ENCODE measurements around the gene HCK. TPM values are rescaled to one million over a fixed set of nuclear protein-coding genes. Genes with fewer than 3 reads are reported as not detected.

HCK gene
- total RNA-seq, 1 donor from 2014 or later = not detected

- H3K9me3 Mint-ChIP-seq (ENCODE audit: low read depth) = no peaks in the 10 kb centered on the region
- H3K27me3 Mint-ChIP-seq = peaks cover 67% of the 10 kb centered on the region
- TF ChIP-seq CTCF (IDR thresholded peaks at IDR 0.05; ENCODE audit: unreplicated experiment) = no peak
- no peak for DNase-seq (ENCODE audit: low spot score, unreplicated experiment)
- H3K27ac Mint-ChIP-seq = peak overlapping the region; percentile 85
- H3K4me1 Mint-ChIP-seq (ENCODE audit: low read depth) = no peaks in the 10 kb centered on the region
- H3K4me3 Mint-ChIP-seq (ENCODE audit: low read depth) = no peak overlapping the region
- H3K36me3 Mint-ChIP-seq (ENCODE audit: insufficient read depth) = no peaks in the 10 kb centered on the region
Measured at GRCh38 chr20:32035426-32035779, 16.6 kb upstream of the HCK start.

GRCh38 chr20:32036252-32036651 lies 15.8 kb upstream of the HCK start:
- H3K9me3 Mint-ChIP-seq (ENCODE audit: low read depth) = no peaks in the 10 kb centered on the region
- TF ChIP-seq CTCF (IDR thresholded peaks at IDR 0.05; ENCODE audit: unreplicated experiment) = no peak
- DNase-seq (ENCODE audit: low spot score, unreplicated experiment) = no peak
- no peak overlapping the region for H3K27ac Mint-ChIP-seq
- peaks cover 61% of the 10 kb centered on the region for H3K27me3 Mint-ChIP-seq
- H3K4me1 Mint-ChIP-seq (ENCODE audit: low read depth) = no peaks in the 10 kb centered on the region
- no peak overlapping the region for H3K4me3 Mint-ChIP-seq (ENCODE audit: low read depth)
- H3K36me3 Mint-ChIP-seq (ENCODE audit: insufficient read depth) = no peaks in the 10 kb centered on the region

- no peak overlapping the region for H3K27ac Mint-ChIP-seq
Measured at GRCh38 chr20:32036716-32037485, 15.1 kb upstream of the HCK start.

GRCh38 chr20:32037929-32038328 lies 14.1 kb upstream of the HCK start:
- Mint-ChIP-seq H3K27ac (no peak overlapping the region), H3K36me3 (ENCODE audit: insufficient read depth) (no peaks in the 10 kb centered on the region), H3K27me3 (peaks cover 58% of the 10 kb centered on the region), H3K4me3 (ENCODE audit: low read depth) (no peak overlapping the region), H3K9me3 (ENCODE audit: low read depth) (no peaks in the 10 kb centered on the region), H3K4me1 (ENCODE audit: low read depth) (no peaks in the 10 kb centered on the region)
- no peak for TF ChIP-seq CTCF (IDR thresholded peaks at IDR 0.05; ENCODE audit: unreplicated experiment)
- no peak for DNase-seq (ENCODE audit: low spot score, unreplicated experiment)

More at GRCh38 chr20:32036716-32037485, 15.1 kb upstream of the HCK start:
- Mint-ChIP-seq H3K4me3 (ENCODE audit: low read depth) (no peak overlapping the region), H3K27me3 (peaks cover 60% of the 10 kb centered on the region), H3K36me3 (ENCODE audit: insufficient read depth) (no peaks in the 10 kb centered on the region), H3K9me3 (ENCODE audit: low read depth) (no peaks in the 10 kb centered on the region), H3K4me1 (ENCODE audit: low read depth) (no peaks in the 10 kb centered on the region)
- no peak for DNase-seq (ENCODE audit: low spot score, unreplicated experiment)
- no peak for TF ChIP-seq CTCF (IDR thresholded peaks at IDR 0.05; ENCODE audit: unreplicated experiment)

- no peak for TF ChIP-seq CTCF (IDR thresholded peaks at IDR 0.05; ENCODE audit: unreplicated experiment)
- peaks cover 55% of the 10 kb centered on the region for H3K27me3 Mint-ChIP-seq
- H3K4me1 Mint-ChIP-seq (ENCODE audit: low read depth) = no peaks in the 10 kb centered on the region
- H3K36me3 Mint-ChIP-seq (ENCODE audit: insufficient read depth) = no peaks in the 10 kb centered on the region
- no peak overlapping the region for H3K27ac Mint-ChIP-seq
- H3K4me3 Mint-ChIP-seq (ENCODE audit: low read depth) = no peak overlapping the region
- no peak for DNase-seq (ENCODE audit: low spot score, unreplicated experiment)
- no peaks in the 10 kb centered on the region for H3K9me3 Mint-ChIP-seq (ENCODE audit: low read depth)
Measured at GRCh38 chr20:32040142-32040953, 11.7 kb upstream of the HCK start.
